ENCODE measurements around the gene NAT16.
A peak's percentile ranks its signal among the peaks of the same experiment; 100 is the strongest.

The NAT16 gene

DNA sequence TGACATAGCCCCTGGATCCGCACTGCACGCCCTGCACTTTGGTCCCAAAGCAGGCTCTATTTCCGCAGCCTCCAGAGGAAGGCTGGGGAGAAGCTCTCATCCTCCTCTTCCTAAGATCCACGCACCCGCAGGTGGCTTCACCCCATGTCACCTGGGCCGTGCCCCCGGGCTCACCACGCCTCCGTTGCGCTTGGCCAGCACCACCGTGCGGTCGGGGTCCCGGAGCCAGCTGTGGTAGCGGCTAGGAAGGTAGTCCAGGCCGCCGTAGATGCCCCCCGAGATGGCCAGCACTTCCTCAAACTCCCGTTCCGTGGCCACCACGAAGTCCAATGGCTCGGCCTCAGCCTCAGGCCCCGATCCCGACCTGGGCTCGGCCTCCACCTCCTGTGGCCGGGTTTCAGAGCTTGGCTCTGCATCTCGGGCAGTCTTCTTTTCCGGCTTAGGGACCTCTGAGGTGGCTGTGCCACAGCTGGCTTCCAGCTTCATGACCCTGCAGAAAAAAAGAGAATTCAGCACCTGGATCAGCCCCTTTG, 5.7 kb downstream of the NAT16 start:
- Histone ChIP-seq H3K4me3 (replicated peaks; ENCODE audit: insufficient read depth, low read length) (no peak overlapping the region), H3K27me3 (ENCODE audit: insufficient read depth, poor library complexity, severe bottlenecking) (peaks cover 74% of the 10 kb centered on the region), H3K27ac (replicated peaks) (no peak overlapping the region)
- DNase-seq (ENCODE audit: low read depth in 1 of 2, low spot score in 1 of 2): no peak
- TF ChIP-seq POLR2AphosphoS5 (IDR thresholded peaks at IDR 0.05; ENCODE audit: low read depth): no peak
- 0 out of 2 replicates have a peak, but pooled peaks have one; percentile 4 for TF ChIP-seq SPI1 (IDR thresholded peaks at IDR 0.05; ENCODE audit: borderline replicate concordance, low read depth)

DNA sequence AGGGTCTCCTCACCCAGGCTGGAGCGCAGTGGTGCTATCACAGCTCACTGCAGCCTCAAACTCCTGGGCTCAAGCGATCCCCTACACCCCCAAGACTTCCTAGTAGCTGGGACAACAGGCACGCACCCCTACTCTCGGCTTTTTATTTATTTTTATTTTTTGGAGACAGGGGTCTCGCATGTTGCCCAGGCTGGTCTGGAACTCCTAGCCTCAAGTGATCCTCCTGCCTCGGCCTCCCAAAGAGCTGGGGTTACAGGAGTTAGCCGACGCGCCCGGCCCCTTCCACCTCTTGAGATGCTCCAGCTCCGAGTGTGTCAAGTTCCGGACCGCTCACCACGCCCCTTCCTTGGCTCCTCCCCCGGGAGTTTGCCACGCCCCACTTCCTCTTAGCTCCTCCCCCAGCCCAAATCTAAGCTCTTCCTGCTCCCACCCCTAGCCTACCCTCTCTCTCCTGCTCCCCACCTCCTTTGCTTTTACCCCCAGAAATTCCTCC, 6.3 kb downstream of the NAT16 start:
- H3K4me3 ChIP-seq (replicated peaks; ENCODE audit: insufficient read depth, low read length): no peak overlapping the region; the same call in 1 of the 2 replicates
- no peak overlapping the region for H3K27ac ChIP-seq (replicated peaks)
- TF ChIP-seq SPI1 (IDR thresholded peaks at IDR 0.05; ENCODE audit: borderline replicate concordance, low read depth): peak; percentile 81
- no peak for TF ChIP-seq POLR2AphosphoS5 (IDR thresholded peaks at IDR 0.05; ENCODE audit: low read depth)
- peaks cover 80% of the 10 kb centered on the region for H3K27me3 ChIP-seq (ENCODE audit: insufficient read depth, poor library complexity, severe bottlenecking)
- DNase-seq (ENCODE audit: low read depth in 1 of 2, low spot score in 1 of 2): peak; percentile 41 to 44

DNA sequence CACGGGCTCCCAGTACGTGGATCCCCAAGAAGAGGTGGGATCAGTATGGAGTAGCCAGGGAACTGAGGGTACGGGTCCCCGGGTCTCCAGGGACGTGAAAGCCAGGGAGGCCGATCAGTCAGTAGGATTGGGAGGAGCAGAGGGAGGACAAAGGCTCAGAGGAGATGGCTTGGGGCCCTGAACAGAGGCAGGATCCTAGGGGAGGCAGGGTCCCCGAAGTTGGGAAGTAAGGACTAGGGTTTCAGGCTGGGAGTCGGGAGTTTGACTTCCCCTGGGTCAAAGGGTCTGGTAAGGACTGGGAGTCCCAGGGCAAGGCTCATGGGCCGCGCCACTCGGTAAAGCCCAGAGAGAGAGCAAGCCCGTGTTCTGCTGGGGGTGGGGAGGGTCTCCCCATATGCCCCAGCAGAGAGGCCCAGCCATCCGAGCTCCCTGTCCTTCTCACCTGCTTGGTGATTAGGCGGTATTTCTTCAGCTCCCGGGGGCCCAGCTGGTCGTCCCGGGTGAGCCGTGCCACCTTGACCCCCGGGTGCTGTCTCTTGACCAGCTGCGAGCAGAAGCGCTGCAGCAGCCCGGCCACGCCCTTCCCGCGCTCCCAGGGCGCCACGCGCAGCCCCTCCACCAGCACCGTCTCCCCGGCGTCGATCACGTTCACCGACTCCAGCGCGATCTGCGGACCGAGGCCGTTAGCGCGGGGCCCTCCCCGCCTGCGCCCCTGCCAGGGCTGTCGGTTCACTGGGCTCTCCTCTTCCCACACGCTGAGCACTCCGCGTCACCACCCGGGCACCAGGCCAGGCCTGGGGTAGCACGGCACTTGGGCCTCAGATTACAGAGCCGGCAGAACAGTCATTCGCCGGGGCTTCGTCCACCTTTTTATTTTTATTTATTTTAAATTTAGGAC, 7.0 kb downstream of the NAT16 start:
- Histone ChIP-seq H3K4me3 (replicated peaks; ENCODE audit: insufficient read depth, low read length) (no peak overlapping the region; the same call in 1 of the 2 replicates), H3K27ac (replicated peaks) (no peak overlapping the region), H3K27me3 (ENCODE audit: insufficient read depth, poor library complexity, severe bottlenecking) (peaks cover 84% of the 10 kb centered on the region)
- no peak for TF ChIP-seq SPI1 (IDR thresholded peaks at IDR 0.05; ENCODE audit: borderline replicate concordance, low read depth)
- TF ChIP-seq, protein P1, sequence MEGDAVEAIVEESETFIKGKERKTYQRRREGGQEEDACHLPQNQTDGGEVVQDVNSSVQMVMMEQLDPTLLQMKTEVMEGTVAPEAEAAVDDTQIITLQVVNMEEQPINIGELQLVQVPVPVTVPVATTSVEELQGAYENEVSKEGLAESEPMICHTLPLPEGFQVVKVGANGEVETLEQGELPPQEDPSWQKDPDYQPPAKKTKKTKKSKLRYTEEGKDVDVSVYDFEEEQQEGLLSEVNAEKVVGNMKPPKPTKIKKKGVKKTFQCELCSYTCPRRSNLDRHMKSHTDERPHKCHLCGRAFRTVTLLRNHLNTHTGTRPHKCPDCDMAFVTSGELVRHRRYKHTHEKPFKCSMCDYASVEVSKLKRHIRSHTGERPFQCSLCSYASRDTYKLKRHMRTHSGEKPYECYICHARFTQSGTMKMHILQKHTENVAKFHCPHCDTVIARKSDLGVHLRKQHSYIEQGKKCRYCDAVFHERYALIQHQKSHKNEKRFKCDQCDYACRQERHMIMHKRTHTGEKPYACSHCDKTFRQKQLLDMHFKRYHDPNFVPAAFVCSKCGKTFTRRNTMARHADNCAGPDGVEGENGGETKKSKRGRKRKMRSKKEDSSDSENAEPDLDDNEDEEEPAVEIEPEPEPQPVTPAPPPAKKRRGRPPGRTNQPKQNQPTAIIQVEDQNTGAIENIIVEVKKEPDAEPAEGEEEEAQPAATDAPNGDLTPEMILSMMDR (IDR thresholded peaks at IDR 0.05; ENCODE audit: insufficient read depth, low read length): no peak
- TF ChIP-seq POLR2AphosphoS5 (IDR thresholded peaks at IDR 0.05; ENCODE audit: low read depth): no peak
- TF ChIP-seq GABPA (IDR thresholded peaks at IDR 0.05; ENCODE audit: low read depth): no peak
- TF ChIP-seq, protein P2, sequence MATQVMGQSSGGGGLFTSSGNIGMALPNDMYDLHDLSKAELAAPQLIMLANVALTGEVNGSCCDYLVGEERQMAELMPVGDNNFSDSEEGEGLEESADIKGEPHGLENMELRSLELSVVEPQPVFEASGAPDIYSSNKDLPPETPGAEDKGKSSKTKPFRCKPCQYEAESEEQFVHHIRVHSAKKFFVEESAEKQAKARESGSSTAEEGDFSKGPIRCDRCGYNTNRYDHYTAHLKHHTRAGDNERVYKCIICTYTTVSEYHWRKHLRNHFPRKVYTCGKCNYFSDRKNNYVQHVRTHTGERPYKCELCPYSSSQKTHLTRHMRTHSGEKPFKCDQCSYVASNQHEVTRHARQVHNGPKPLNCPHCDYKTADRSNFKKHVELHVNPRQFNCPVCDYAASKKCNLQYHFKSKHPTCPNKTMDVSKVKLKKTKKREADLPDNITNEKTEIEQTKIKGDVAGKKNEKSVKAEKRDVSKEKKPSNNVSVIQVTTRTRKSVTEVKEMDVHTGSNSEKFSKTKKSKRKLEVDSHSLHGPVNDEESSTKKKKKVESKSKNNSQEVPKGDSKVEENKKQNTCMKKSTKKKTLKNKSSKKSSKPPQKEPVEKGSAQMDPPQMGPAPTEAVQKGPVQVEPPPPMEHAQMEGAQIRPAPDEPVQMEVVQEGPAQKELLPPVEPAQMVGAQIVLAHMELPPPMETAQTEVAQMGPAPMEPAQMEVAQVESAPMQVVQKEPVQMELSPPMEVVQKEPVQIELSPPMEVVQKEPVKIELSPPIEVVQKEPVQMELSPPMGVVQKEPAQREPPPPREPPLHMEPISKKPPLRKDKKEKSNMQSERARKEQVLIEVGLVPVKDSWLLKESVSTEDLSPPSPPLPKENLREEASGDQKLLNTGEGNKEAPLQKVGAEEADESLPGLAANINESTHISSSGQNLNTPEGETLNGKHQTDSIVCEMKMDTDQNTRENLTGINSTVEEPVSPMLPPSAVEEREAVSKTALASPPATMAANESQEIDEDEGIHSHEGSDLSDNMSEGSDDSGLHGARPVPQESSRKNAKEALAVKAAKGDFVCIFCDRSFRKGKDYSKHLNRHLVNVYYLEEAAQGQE (IDR thresholded peaks at IDR 0.05; ENCODE audit: insufficient replicate concordance, low read depth): no peak
- DNase-seq (ENCODE audit: low read depth in 1 of 2, low spot score in 1 of 2): no peak

DNA sequence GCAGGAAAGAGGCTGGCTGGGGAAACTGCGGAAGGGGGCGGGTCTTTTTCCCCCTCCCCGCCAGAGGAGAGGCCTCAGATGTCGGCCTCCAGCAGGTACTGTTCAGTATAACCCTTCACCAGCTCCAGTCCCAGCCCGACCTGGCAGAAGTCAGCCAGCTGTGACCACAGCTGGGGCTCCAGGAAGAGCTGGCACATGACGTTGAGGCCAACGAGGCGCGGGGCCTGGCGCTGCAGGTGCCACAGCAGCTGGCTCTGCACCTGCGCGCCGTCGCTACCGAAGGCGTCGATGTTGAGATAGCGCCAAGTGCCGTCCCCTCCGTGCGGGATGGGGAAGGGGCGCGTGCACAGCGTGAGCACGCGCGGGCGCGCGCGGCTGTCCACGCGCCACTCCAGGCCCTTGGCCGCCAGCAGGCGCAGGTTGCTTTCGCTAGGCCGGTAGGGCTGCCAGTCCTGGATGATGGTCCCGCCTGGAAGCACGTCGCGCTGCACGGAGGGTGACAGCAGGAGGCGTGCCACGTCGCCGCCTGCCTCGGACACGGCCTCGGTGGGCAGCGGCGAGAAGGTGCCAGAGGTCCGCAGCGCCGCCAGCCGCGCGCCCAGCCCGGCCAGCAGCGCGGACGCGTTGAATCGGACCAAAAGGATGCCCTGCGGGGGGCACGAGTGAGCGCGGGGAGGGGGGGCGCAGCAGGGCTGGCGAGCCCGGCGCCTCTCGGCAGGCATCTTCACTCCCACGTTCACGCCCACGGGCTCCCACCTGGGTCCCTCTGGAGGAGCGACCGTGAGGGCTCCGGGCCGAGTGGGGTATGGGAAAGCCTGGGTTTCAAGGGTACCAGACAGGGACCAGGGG, 7.9 kb downstream of the NAT16 start:
- peaks cover 83% of the 10 kb centered on the region for H3K27me3 ChIP-seq (ENCODE audit: insufficient read depth, poor library complexity, severe bottlenecking)
- DNase-seq (ENCODE audit: low read depth in 1 of 2, low spot score in 1 of 2): no peak
- no peak overlapping the region for H3K27ac ChIP-seq (replicated peaks)
- no peak overlapping the region for H3K4me3 ChIP-seq (replicated peaks; ENCODE audit: insufficient read depth, low read length)
- TF ChIP-seq, protein P2 (IDR thresholded peaks at IDR 0.05; ENCODE audit: insufficient replicate concordance, low read depth): no peak
- TF ChIP-seq POLR2AphosphoS5 (IDR thresholded peaks at IDR 0.05; ENCODE audit: low read depth): peak; percentile 49; the same call in 1 of the 2 replicates
